PC-3 (cell line): ENCODE data around the gene GCGR. TPM values are rescaled to one million over a fixed set of nuclear protein-coding genes. Genes with fewer than 3 reads are reported as not detected.

Experiments
- ATAC-seq: fragments of 200-7000 bp; cut with Tn5 transposase; 2 replicates; pipeline ENCODE4 v1.9.1; 2020; ENCODE audit warnings: mild to moderate bottlenecking, moderate library complexity
- BruUV-seq: library from RNA; stranded (reverse); fragments of 400-500 nt; replicated peaks from 2 replicates; lab custom pipeline; 2021; lab: Mats Ljungman, UMichigan
- CTCF ChIA-PET: fragments of 300-600 bp; sonication (Branson Sonifier 250); formaldehyde crosslinking; loops from one replicate; lab custom pipeline; 2022; ENCODE audit warnings: antibody characterized with exemption; lab: Charles Lee
- POLR2A ChIA-PET: fragments of 300-600 bp; sonication (Branson Sonifier 250); formaldehyde crosslinking; loops from one replicate; lab custom pipeline; 2022; ENCODE audit warnings: antibody characterized with exemption; ENCODE audit not compliant: unreplicated experiment; lab: Charles Lee
- DNase-seq: peaks from one replicate; pipeline ENCODE4 v3.0.0-alpha.2; 2015
- H2AFZ ChIP-seq: fragments of 300-600 bp; sonication (generic); 2 replicates; pipeline ENCODE4 v1.6.0; 2016; ENCODE audit warnings: antibody characterized with exemption, low read length
- H3F3A ChIP-seq: fragments of 300-600 bp; sonication (generic); one replicate; pipeline ENCODE4 v1.6.0; 2017; ENCODE audit warnings: antibody characterized with exemption, low read length, control low read depth, mild to moderate bottlenecking; ENCODE audit not compliant: unreplicated experiment
- H3K27ac ChIP-seq: fragments of 300-600 bp; sonication (generic); 2 replicates; pipeline ENCODE4 v1.5.1; 2016; ENCODE audit warnings: mild to moderate bottlenecking, low read length
- H3K27me3 ChIP-seq: fragments of 300-600 bp; sonication (generic); 2 replicates; pipeline ENCODE4 v1.6.1; 2016; ENCODE audit warnings: low read length, mixed read lengths
- H3K36me3 ChIP-seq: fragments of 300-600 bp; sonication (generic); 2 replicates; pipeline ENCODE4 v1.6.1; 2016; ENCODE audit warnings: low read depth, mixed run types, low read length, mixed read lengths
- H3K4me1 ChIP-seq: fragments of 300-600 bp; sonication (generic); 2 replicates; pipeline ENCODE4 v1.5.1; 2016; ENCODE audit warnings: low read length; ENCODE audit not compliant: insufficient read depth
- H3K4me2 ChIP-seq: fragments of 300-600 bp; sonication (generic); 2 replicates; pipeline ENCODE4 v1.6.0; 2016; ENCODE audit warnings: low read length
- H3K4me3 ChIP-seq: fragments of 300-600 bp; sonication (generic); 2 replicates; pipeline ENCODE4 v1.5.1; 2016; ENCODE audit warnings: mild to moderate bottlenecking, low read length, mixed read lengths
- H3K79me2 ChIP-seq: fragments of 300-600 bp; sonication (generic); 2 replicates; pipeline ENCODE4 v1.6.1; 2017; ENCODE audit warnings: low read length, mixed read lengths
- H3K9ac ChIP-seq: fragments of 300-600 bp; sonication (generic); 2 replicates; pipeline ENCODE4 v1.6.0; 2016; ENCODE audit warnings: mild to moderate bottlenecking, low read length
- H3K9me2 ChIP-seq: fragments of 300-600 bp; sonication (generic); replicated peaks from 2 replicates; pipeline ENCODE4 v1.6.1; 2016; ENCODE audit warnings: mixed run types, low read length, mixed read lengths
- H3K9me3 ChIP-seq: fragments of 300-600 bp; sonication (generic); 2 replicates; pipeline ENCODE4 v1.6.1; 2016; ENCODE audit warnings: low read length, mixed read lengths
- H4K20me1 ChIP-seq: fragments of 300-600 bp; sonication (generic); 2 replicates; pipeline ENCODE4 v1.6.1; 2016; ENCODE audit warnings: low read length, mixed read lengths
- EZH2 ChIP-seq: fragments of 300-600 bp; sonication (generic); IDR thresholded peaks from one replicate; pipeline ENCODE4 v1.6.1; 2017; ENCODE audit warnings: antibody characterized with exemption, mild to moderate bottlenecking, low read length; ENCODE audit not compliant: unreplicated experiment
- EZH2phosphoT487 ChIP-seq: fragments of 300-600 bp; sonication (generic); IDR thresholded peaks from 2 replicates; pipeline ENCODE4 v1.6.1; 2018; ENCODE audit warnings: mild to moderate bottlenecking, antibody characterized with exemption, low read length, borderline replicate concordance
- intact Hi-C: fragments of 100-400 bp; cut with micrococcal nuclease; formaldehyde crosslinking; loops from 2 replicates; pipeline ENCODE4 v1.9.0; 2023
- total RNA-seq: library from RNA; depleted of rRNA; stranded (reverse); fragments of >200 nt; gene quantifications from 2 replicates; pipeline ENCODE4 v1.2.3, GENCODE V29; 2014
- TF ChIP-seq, protein P1 (sequence below): fragments of 300-600 bp; sonication (generic); conservative IDR thresholded peaks from 2 replicates; pipeline ENCODE4 v1.5.1; 2017; ENCODE audit warnings: antibody characterized with exemption, low read depth, mild to moderate bottlenecking, low read length

The GCGR gene
- total RNA-seq, 1 experiment from 2014 or later: 0.11 TPM

DNA sequence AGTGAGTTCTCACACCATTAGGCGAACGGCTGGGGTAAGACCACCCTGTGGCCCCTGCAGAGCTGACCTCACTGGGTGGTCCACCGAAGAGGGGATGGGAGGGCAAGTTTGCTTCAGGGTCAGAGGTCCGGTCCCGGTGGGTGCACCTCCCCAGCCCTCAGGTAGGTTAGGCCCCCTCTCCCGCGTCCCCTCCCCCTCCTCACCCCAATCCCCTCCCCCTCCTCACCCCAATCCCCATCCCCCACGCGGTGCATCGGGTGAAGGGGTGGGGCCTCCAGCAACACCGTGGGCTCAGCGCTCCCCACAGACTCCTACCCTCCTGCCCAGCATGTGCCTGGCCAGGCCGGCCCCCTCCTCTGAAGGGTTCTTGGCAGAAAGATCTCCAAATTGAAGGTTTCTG lies 15.8 kb downstream of the GCGR start:
- H3K9me2 ChIP-seq: no peaks in the 10 kb centered on the region
- intact Hi-C loops: no loop called here
- POLR2A ChIA-PET: no interaction called here

DNA sequence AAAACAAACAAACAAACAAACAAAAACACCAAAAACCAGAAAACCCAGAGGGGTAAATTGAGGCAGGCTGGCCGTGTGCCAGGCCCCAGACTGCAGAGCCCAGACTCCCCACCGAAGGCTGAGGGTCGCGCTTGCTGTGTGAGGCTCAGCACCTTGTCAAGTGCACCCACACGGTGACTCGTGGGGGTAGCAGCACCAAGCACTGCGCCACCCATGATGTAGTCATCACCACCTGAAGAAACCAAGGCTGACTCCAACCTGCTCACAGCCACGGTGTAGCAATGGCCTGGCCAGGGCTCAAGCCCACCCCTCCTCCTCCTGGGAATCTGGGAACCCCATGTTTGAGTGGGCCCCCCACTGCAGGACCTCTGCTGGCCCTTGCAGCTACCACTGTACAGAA lies 17.2 kb downstream of the GCGR start:
- intact Hi-C loops: no loop called here
- no peaks in the 10 kb centered on the region for H3F3A ChIP-seq
- POLR2A ChIA-PET: no interaction called here
- H2AFZ ChIP-seq: no peak overlapping the region
- H3K4me2 ChIP-seq: no peak overlapping the region
- H3K4me1 ChIP-seq: peaks cover 14% of the 10 kb centered on the region
- BruUV-seq: no TSS peak
- H3K27ac ChIP-seq: no peak overlapping the region
- DNase-seq (no peak), ATAC-seq (no peak; the same call in 1 of the 2 replicates)
- TF ChIP-seq EZH2phosphoT487: no peak
- TF ChIP-seq, protein P1, sequence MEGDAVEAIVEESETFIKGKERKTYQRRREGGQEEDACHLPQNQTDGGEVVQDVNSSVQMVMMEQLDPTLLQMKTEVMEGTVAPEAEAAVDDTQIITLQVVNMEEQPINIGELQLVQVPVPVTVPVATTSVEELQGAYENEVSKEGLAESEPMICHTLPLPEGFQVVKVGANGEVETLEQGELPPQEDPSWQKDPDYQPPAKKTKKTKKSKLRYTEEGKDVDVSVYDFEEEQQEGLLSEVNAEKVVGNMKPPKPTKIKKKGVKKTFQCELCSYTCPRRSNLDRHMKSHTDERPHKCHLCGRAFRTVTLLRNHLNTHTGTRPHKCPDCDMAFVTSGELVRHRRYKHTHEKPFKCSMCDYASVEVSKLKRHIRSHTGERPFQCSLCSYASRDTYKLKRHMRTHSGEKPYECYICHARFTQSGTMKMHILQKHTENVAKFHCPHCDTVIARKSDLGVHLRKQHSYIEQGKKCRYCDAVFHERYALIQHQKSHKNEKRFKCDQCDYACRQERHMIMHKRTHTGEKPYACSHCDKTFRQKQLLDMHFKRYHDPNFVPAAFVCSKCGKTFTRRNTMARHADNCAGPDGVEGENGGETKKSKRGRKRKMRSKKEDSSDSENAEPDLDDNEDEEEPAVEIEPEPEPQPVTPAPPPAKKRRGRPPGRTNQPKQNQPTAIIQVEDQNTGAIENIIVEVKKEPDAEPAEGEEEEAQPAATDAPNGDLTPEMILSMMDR: no peak
- TF ChIP-seq EZH2: no peak
- no peaks in the 10 kb centered on the region for H3K79me2 ChIP-seq
- H3K4me3 ChIP-seq: no peak overlapping the region
- no peak overlapping the region for H3K9ac ChIP-seq
- no peaks in the 10 kb centered on the region for H3K36me3 ChIP-seq
- CTCF ChIA-PET: no interaction called here
- no peaks in the 10 kb centered on the region for H3K9me2 ChIP-seq
- no peaks in the 10 kb centered on the region for H3K9me3 ChIP-seq
- no peaks in the 10 kb centered on the region for H4K20me1 ChIP-seq
- no peaks in the 10 kb centered on the region for H3K27me3 ChIP-seq

More for the DNA sequence above, 15.8 kb downstream of the GCGR start:
- no TSS peak for BruUV-seq
- CTCF ChIA-PET: interaction anchor here (0.6 kb wide), 1 partner anchor 39 kb away, joined by 3 read pairs; no protein-coding TSS in a partner anchor
- H2AFZ ChIP-seq: no peak overlapping the region
- TF ChIP-seq EZH2phosphoT487 (no peak), EZH2 (no peak)
- TF ChIP-seq, protein P1: no peak
- no peak for ATAC-seq
- peaks cover 14% of the 10 kb centered on the region for H3K4me1 ChIP-seq
- no peak for DNase-seq
- no peaks in the 10 kb centered on the region for H3K36me3 ChIP-seq
- H3K9ac ChIP-seq: no peak overlapping the region
- H3F3A ChIP-seq: no peaks in the 10 kb centered on the region
- H3K27me3 ChIP-seq: no peaks in the 10 kb centered on the region
- H3K27ac ChIP-seq: no peak overlapping the region
- H3K4me3 ChIP-seq: no peak overlapping the region
- no peaks in the 10 kb centered on the region for H3K9me3 ChIP-seq
- H3K79me2 ChIP-seq: no peaks in the 10 kb centered on the region
- H3K4me2 ChIP-seq: no peak overlapping the region
- H4K20me1 ChIP-seq: no peaks in the 10 kb centered on the region

DNA sequence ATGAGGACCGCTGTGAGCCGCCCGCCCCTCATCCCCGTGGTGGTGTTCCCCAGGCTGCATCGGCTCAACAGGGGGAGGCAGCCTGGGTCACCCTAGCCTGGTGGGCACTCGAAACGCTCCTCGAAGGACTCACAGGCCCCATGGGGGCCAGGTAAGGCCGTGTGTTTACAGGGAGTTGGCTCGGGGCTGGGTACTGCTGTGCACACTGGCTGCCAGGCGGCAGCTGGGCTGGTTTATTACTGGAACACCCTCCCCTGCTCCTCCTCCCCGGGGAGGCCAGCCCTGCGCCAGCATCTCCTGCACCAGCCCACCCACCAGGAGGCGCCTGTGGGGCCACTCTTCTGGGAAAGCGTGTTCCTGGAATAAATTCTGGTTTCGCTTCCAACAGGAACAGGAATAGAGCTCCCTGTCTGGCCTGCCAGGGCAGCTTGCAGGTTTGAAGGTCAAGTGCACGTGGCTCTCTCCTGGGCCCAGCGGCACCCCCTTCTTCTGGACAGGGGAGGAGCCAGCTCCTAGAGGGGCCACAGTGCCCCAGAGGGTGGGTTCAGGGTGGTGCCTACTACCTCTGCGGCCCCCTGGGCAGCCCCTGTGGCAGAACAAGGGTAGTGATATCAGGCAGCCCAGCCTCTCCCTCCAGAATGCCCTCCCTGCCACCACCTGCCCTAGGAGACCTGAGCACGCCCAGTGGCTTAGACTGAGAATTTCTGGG lies 17.8 kb downstream of the GCGR start:
- Histone ChIP-seq H3K4me2 (0 out of 2 replicates have a peak overlapping the region, but pooled peaks have one; percentile 11), H3K27me3 (no peaks in the 10 kb centered on the region), H3F3A (no peaks in the 10 kb centered on the region), H3K79me2 (no peaks in the 10 kb centered on the region), H3K9me2 (no peaks in the 10 kb centered on the region), H3K36me3 (no peaks in the 10 kb centered on the region), H3K9me3 (no peaks in the 10 kb centered on the region), H4K20me1 (no peaks in the 10 kb centered on the region), H3K4me3 (no peak overlapping the region), H2AFZ (no peak overlapping the region), H3K9ac (no peak overlapping the region), H3K4me1 (peaks cover 8% of the 10 kb centered on the region; the same call in 1 of the 2 replicates), H3K27ac (no peak overlapping the region)
- no TSS peak for BruUV-seq
- peak; percentile 85 for ATAC-seq
- ChIA-PET POLR2A (no interaction called here), CTCF (interaction anchor here (0.5 to 0.6 kb wide), 3 partner anchors 91 to 1227 kb away, joined by 3 to 4 read pairs (median 3); no protein-coding TSS in a partner anchor)
- intact Hi-C loops: no loop called here
- TF ChIP-seq, protein P1: peak; percentile 70
- TF ChIP-seq EZH2 (no peak), EZH2phosphoT487 (no peak)
- peak; percentile 69 for DNase-seq
